RWPE1 (cell line): ENCODE data around the gene ALDH1B1.

Experiments
- CTCF ChIA-PET: fragments of 350-600 bp; sonication (Branson Sonifier 250); formaldehyde crosslinking; extraction: SDS; loops from one replicate; lab custom pipeline; 2021; lab: Yijun Ruan, JAX
- POLR2A ChIA-PET: fragments of 400-600 bp; formaldehyde crosslinking; extraction: SDS; loops from one replicate; lab custom pipeline; 2020; ENCODE audit warnings: antibody characterized with exemption; ENCODE audit not compliant: low non-redundant PET; lab: Yijun Ruan, JAX
- DNase-seq: peaks from one replicate; pipeline ENCODE4 v3.0.0; 2012; ENCODE audit warnings: low spot score
- H3K27ac ChIP-seq: fragments of 450-650 bp; 2 replicates; pipeline ENCODE4 v1.5.1; 2017
- CTCF ChIP-seq: fragments of 450-650 bp; conservative IDR thresholded peaks from 2 replicates; pipeline ENCODE4 v1.5.1; 2017; ENCODE audit warnings: low read depth, mild to moderate bottlenecking

ALDH1B1 gene

GRCh38 chr9:38439291-38439915 is 46.9 kb downstream of the ALDH1B1 start:
- no peak for TF ChIP-seq CTCF
- no peak overlapping the region for H3K27ac ChIP-seq
- CTCF ChIA-PET, result no interaction called here
- DNase-seq, result no peak
- POLR2A ChIA-PET, result no interaction called here

- no peak overlapping the region for H3K27ac ChIP-seq
- no peak for DNase-seq
- CTCF ChIA-PET, result no interaction called here
- no peak for TF ChIP-seq CTCF
- POLR2A ChIA-PET, result no interaction called here
Measured at GRCh38 chr9:38439916-38440301, 47.4 kb downstream of the ALDH1B1 start.

GRCh38 chr9:38440516-38440915 is 48.0 kb downstream of the ALDH1B1 start:
- TF ChIP-seq CTCF, result no peak
- DNase-seq, result no peak
- H3K27ac ChIP-seq, result no peak overlapping the region
- ChIA-PET CTCF (interaction anchor here (0.7 kb wide), 1 partner anchor 8 kb away, joined by 3 read pairs; no protein-coding TSS in a partner anchor), POLR2A (no interaction called here)

GRCh38 chr9:38441347-38442085 is 49.0 kb downstream of the ALDH1B1 start:
- POLR2A ChIA-PET, result no interaction called here

GRCh38 chr9:38442473-38443096 is 50.1 kb downstream of the ALDH1B1 start:
- DNase-seq, result no peak
- POLR2A ChIA-PET, result no interaction called here
- TF ChIP-seq CTCF, result no peak
- no peak overlapping the region for H3K27ac ChIP-seq
- CTCF ChIA-PET, result interaction anchor here (0.6 kb wide), 2 partner anchors 9 to 153 kb away, joined by 3 read pairs; no protein-coding TSS in a partner anchor

More at GRCh38 chr9:38441347-38442085, 49.0 kb downstream of the ALDH1B1 start:
- no peak overlapping the region for H3K27ac ChIP-seq
- no peak for TF ChIP-seq CTCF
- no peak for DNase-seq
- CTCF ChIA-PET, result interaction anchor here (1.2 kb wide), 1 partner anchor 12 kb away, joined by 5 read pairs; no protein-coding TSS in a partner anchor

- ChIA-PET POLR2A (no interaction called here), CTCF (interaction anchor here (0.6 kb wide), 3 partner anchors 10 to 216 kb away, joined by 3 read pairs; no protein-coding TSS in a partner anchor)
- TF ChIP-seq CTCF, result no peak
- H3K27ac ChIP-seq, result no peak overlapping the region
- DNase-seq, result peak; percentile 52
Measured at GRCh38 chr9:38443181-38443580, 50.7 kb downstream of the ALDH1B1 start.
